NCI-H2227 (cell line): ENCODE data around the gene OR11H7.
"Not testable (repeated sequence)": the region's sequence is repeated elsewhere in the genome, so short reads cannot be mapped to it uniquely, and the experiment has no call there.

ENCODE experiments used
- DNase-seq: peaks from one replicate; lab custom pipeline; 2025; ENCODE audit not compliant: unreplicated experiment; lab: John Stamatoyannopoulos, UW

Gene OR11H7

DNA sequence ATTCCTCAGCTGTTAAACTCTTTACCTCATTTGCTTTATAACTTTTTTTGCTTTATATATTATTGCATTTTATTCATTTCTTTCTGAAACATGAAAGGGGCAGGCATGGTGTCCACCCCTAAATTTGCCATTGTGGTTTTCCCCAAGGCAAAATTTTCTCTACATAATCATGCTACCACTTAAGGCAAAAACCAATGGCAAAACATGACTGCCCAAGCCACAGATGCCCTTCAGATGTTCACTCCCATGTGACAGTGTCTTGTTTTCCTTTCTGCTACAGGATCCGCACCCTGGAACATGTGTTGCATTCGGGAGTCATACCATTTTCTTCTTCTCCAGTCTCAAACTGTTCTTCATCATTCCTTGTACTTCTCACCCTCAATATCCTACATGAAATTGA lies 48.6 kb downstream of the OR11H7 start:
- no peak for DNase-seq

GRCh38 chr14:20278414-20278813 lies 49.6 kb downstream of the OR11H7 start:
- DNase-seq: no peak

DNA sequence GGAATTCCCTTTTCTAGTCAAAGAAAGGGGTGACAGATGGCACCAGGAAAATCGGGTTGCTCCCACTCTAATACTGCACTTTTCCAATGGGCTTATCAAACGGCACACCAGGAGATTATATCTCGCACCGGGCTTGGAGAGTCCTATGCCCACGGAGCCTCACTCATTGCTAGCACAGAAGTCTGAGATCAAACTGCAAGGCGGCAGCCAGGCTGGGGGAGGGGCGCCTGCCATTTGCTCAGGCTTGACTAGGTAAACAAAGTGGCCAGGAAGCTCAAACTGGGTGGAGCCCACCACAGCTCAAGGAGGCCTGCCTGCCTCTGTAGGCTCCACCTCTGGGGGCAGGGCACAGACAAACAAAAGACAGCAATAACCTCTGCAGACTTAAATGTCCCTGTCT lies 51.5 kb downstream of the OR11H7 start:
- not testable (repeated sequence) for DNase-seq
